ENCODE data around the gene GUSB.
"Not testable (repeated sequence)": the region's sequence is repeated elsewhere in the genome, so short reads cannot be mapped to it uniquely, and the experiment has no call there.

Gene GUSB

DNA sequence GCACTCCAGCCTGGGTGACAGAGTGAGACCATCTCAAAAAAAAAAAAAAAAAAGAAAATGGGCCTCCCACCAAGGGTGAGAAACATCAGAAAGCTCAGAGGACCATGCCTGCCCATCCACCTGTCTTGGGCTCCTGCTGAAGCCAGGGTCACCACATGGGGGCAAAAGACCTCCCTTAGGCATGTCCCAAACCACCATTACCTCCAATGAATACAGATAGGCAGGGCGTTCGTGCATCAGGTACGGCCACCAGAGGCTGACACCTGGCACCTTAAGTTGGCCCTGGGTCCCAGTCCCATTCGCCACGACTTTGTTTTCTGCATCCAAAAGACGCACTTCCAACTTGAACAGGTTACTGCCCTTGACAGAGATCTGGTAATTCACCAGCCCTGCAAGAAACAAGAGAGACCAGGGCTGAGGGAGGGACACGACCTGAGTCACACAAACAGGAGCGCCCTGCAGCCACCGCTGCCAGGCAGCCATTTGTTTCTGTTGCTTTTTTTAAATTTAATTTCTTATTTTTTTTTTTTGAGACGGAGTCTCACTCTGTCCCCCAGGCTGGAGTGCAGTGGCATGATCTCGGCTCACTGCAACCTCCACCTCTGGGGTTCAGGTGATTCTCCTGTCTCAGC is 6.1 kb downstream of the GUSB start:
- no peak for DNase-seq (ENCODE audit: low read depth)

GRCh38 chr7:65974876-65975275 is 7.1 kb downstream of the GUSB start:
- no peak for DNase-seq (ENCODE audit: low read depth)

GRCh38 chr7:65974191-65974801 is 7.7 kb downstream of the GUSB start:
- DNase-seq (ENCODE audit: low read depth) = no peak

GRCh38 chr7:65972976-65973375 is 9.0 kb downstream of the GUSB start:
- no peak for DNase-seq (ENCODE audit: low read depth)

DNA sequence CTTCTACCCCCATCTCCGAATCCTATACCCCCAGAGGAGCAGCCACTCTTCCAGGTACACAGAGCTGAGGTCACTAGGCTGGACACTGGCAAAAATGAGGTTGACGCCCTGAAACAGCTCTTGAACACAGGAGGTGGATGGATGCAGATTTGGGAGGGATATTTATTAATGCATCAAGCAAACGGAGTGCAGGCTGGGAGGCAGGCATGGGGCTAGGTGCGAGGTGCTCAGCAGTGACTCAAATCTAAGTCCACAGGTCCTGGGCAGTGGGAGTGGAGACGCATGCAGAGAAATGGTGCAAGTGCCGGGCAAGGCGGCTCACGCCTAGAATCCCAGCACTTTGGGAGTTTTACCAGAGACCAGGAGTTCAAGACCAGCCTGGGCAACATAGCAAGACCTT is 11.0 kb downstream of the GUSB start:
- DNase-seq (ENCODE audit: low read depth) = no peak

- no peak for DNase-seq (ENCODE audit: low read depth)
Measured at GRCh38 chr7:65968256-65969185, 13.5 kb downstream of the GUSB start.

DNA sequence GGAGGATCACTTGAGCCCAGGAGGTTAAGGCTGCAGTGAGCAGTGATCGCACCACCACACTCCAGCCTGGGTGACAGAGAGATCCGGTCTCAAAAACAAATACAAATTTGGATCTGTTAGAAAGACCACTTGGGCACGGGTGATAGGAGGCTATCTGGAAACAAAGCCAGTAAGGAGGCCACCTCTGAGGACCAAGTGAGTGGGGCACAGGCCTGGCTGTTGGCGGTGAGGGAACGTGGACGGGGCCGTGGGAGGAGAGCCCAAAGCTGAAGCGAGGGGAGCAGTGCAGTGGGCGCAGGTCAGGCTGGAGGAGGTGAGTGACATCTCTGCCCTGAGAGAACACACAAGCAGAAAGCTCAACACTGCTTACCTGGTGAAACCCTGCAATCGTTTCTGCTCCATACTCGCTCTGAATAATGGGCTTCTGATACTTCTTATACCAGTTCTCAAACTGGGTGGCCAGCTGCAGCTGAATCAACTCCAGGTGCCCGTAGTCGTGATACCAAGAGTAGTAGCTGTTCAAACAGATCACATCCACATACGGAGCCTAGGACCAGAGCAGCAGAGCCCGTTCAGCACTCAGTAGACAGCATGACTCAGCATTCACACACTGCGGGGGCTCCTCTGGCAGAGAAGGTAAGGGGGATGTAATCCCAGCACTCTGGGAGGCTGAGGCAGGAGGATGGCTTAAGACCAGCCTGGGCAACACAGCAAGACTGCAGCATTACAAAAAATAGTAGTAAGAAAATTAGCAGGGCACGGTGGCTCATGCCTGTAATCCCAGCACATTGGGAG is 14.5 kb downstream of the GUSB start:
- DNase-seq (ENCODE audit: low read depth) = no peak

DNA sequence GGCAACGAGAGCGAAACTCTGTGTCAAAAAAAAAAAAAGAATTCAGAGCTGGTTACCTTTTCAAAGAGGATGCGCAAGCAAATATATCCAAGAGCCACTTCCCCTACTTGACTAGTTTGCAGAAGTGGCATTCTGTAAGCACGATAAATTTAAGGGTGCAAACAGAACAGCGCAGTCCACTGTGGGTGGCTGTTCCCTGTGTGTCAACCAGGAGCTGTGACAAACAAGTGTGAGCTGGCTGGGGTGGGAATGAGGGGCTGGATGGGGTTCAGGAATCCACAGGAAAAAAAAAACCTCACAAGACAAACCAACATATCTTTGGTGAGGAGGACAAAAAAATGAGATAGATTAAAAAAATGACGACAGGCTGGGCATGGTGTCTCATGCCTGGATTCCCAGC is 15.9 kb downstream of the GUSB start:
- DNase-seq (ENCODE audit: low read depth) = no peak

DNA sequence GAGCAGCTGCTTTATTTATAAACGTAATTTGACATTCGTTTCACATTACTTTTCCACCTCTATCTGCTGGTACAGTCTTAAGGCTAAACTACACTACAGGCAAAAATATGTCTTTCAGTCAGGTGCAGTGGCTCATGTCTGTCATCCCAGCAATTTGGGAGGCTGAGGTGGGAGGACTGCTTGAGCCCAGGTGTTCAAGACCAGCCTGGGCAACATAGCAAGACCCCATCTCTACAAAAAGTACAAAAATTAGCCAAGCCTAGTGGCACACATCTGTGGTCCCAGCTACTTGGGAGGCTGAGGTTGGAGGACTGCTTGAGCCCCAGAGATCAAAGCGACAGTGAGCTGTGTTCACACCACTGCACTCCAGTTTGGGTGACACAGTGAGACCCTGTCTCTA is 17.3 kb downstream of the GUSB start:
- DNase-seq (ENCODE audit: low read depth) = not testable (repeated sequence)

- DNase-seq (ENCODE audit: low read depth) = no peak
Measured at GRCh38 chr7:65962033-65962432, 20.0 kb downstream of the GUSB start.

DNA sequence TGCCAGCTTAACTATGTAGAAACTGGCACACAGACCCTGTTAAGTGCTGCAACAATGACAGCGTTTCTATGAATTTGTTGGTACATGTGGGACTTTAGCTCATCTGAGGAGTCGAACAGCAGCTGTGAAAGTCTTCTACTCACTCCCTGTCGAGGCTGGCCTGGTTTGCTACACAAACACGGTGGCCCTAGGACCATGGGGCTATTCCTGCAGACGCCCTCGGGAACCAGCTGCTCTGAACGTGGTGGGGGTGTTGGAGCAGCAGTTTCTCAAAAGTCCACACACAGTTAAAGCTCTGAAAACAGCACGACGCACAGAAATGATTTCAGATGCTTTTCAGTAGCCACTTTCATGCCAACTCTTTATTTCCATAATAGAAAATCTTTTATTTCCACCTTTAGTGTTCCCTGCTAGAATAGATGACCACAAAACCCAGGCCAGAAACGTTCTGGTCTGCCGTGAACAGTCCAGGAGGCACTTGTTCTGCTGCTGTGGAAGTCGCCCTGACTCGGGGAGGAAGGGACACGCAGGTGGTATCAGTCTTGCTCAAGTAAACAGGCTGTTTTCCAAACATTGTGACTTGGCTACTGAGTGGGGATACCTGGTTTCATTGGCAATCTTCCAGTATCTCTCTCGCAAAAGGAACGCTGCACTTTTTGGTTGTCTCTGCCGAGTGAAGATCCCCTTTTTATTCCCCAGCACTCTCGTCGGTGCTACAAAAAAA is 21.5 kb downstream of the GUSB start:
- no peak for DNase-seq (ENCODE audit: low read depth)

DNA sequence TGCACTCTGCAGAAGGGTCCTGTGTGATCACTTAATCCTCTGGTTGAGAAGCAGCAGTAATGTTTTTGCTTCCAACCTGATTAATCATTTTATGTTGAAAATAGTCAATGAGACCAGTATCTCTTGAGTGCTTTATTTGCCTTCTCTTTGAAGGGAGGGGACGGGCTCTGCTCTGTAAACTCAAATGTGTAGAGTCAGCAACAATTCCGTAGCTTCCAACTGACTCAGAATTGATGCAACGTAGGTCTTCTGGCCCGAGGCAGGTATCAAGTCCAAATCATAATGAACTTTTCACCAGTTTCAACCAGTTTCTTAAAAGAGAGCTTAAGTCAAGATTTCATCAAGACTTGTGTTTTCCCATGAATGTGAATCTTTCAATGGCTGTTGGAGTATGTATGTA is 26.3 kb downstream of the GUSB start:
- DNase-seq (ENCODE audit: low read depth) = no peak

DNA sequence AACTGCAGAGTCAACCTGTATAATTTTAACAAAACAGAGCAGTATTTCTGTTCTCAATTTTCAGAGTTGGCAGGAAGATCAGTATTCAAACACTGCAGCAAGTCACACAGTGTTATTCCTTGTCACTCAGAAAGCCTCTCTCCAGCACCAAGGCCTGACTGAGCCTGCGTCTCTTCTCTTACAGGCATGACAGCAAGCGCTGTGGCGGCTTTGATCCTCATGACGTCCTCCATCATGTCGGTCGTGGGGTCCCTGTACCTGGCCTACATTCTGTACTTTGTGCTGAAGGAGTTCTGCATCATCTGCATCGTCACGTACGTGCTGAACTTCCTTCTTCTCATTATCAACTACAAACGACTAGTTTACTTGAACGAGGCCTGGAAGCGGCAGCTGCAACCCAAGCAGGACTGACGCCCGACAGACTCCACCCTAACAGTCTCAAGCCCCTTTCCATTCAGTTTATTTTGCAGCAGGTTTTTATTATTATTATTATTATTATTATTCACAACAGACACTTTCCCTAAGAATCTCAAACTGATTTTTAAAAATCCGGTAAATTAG is 28.0 kb downstream of the GUSB start:
- no peak for DNase-seq (ENCODE audit: low read depth)

- no peak for DNase-seq (ENCODE audit: low read depth)
Measured at GRCh38 chr7:65953001-65953720, 28.9 kb downstream of the GUSB start.

DNA sequence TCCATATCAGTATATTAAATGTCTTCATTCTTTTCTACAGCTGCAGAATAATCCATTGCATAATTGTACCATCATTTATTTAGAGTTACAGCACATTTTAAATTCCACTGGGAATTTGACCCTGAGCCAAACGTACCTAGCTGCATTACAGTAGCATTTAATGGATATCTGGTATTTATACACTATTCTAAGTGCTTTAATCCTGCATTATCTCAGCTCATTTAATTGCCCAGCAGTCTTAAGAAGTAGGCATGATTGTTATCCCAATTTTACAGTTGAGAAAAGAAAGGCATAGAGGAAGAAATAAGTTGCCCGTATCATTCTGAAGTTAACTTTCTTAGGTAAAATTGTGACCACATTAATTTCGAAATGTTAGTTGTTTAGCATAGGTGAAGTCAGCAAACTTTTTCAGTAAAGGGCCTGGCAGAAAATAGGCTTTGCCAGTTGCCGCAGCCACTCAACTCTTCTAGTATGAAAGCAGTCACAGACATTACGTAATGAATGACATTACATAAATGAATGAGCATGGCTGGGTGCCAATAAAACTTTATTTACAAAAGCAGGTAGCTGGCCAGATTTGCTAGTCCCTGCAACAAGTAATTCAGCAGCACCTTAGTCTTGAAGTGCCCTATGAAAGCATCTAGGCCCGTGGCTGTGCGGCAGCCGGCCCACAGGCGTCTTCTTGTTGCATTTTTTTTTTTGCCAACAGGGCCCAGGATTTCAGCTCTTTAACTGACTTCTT is 30.0 kb downstream of the GUSB start:
- peak; percentile 41 for DNase-seq (ENCODE audit: low read depth)

DNA sequence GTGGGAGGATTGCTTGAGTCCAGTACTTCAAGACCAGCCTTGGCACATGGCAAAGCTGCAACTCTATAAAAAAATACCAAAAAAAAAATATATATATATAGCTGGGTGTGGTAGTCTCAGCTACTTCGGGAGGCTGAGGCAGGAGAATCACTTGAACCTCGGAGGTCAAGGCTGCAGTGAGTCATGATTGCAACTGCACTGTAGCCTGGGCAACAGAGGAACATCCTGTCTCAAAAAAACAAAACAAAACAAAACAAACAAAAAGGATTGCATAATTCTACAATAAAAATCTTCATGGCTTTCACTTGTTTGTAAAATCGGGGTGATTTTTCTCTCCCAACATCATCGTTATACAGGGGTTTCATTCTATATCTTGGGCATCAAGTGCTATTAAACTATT is 35.1 kb downstream of the GUSB start:
- DNase-seq (ENCODE audit: low read depth) = peak; percentile 67

- DNase-seq (ENCODE audit: low read depth) = not testable (repeated sequence)
Measured at GRCh38 chr7:65945787-65946186, 36.2 kb downstream of the GUSB start.

DNA sequence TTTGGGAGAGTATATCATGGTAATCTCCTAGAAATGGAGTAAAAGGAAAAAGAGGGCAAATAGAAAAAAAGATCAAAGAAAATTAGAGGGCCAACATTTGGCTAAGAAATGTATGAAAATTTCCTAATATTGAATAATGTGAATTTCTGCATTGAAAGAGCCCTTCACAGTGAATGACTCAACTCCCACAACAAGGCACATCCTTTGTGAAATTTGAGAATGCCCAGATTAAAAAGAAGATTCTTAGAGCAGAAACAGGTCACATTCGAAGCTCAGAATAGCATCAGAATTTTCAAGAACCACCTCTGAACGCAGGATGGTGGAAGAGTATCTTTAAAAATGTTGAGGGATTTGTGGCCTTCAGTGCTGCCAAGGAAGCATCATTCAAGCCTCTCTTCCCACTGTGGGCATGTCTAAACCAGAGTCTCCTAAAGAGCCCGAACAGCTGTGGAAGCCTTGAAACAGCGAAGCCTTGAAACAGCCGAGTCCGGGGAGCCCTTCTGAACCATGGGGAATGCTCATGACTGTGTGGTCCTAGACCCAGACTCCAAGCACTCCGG is 43.6 kb downstream of the GUSB start:
- DNase-seq (ENCODE audit: low read depth) = peak; percentile 26

GRCh38 chr7:65937296-65937695 is 44.7 kb downstream of the GUSB start:
- no peak for DNase-seq (ENCODE audit: low read depth)

DNA sequence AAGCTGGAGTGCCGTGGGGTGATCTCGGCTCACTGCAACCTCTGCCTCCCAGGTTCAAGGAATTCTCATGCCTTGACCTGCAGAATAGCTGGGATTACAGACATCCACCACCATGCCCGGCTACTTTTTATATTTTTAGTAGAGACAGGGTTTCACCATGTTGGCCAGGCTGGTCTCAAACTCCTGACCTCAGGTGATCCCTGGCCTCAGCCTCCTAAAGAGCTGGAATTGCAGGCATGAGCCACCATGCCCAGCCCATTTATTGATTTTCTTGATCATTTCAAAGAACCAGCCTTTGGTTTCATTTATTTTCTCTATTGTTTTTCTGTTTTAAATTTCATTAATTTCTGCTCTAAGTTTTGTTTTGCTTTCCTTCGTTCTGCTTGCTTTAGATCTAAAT is 50.3 kb downstream of the GUSB start:
- no peak for DNase-seq (ENCODE audit: low read depth)

All from amniotic epithelial cell (primary cell).